Stimulated activated CD8-positive, alpha-beta memory T cell treated with anti-CD3 and anti-CD28 coated beads, Interleukin-4, amount 100 ng/mL, for 1 hour (primary cell): ENCODE results near the gene ATRNL1.

Experiments
- DNase-seq, 2 donors: peaks; one replicate each; pipeline ENCODE4 v3.0.0-alpha.2; 2020; ENCODE audit warnings: low read depth in 2 of 2, low spot score in 1 of 2

Gene ATRNL1

DNA sequence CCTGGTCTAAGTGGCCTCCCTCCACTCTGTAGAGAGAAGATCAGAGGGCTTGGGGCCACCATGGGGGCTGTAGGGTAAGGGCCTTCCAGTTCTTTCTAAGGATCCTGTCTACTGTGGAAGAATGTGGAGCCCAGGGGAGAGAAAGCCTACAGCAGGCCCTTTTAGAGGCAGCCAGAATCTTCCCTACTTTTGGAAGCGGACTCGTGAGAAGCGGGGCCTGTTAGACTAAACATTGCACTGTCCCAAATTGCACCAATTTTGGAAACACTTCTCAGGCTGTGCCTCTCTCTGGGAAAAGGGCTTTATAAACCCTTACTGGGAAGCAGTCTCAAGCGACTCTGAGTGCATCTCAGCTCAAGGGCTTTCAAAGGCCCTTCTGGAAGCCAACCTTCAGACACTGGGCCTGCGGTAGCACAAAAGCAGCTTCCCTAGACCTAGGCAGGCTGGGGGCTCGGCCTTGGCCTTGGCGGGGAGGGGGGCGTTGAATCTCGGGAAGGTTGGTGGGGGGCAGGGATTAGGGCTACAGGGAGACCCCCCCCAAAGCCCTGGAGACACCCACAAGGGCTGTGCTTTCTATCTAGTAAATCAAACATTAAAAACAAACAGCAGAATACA, 881.8 kb downstream of the ATRNL1 start:
- no peak for DNase-seq

DNA sequence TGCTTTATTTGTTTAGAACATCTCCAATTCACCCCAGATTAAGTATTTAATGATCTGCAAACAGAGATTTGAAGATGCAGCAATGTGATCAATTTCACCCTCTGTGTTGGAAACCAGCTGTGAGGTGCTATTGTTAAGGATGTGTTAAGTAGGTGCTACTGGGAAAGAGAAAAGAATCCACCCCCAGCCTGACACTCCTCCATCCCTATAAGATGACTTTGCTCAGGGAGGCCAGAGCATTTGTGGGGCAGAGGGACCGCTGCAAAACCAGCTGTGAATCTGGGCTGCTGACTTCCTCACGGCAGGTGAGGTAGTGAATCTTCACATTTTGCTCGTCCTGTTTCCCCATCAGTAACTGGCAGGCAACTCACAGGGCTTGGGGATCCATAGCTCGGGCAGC, 882.3 kb downstream of the ATRNL1 start:
- no peak for DNase-seq

DNA sequence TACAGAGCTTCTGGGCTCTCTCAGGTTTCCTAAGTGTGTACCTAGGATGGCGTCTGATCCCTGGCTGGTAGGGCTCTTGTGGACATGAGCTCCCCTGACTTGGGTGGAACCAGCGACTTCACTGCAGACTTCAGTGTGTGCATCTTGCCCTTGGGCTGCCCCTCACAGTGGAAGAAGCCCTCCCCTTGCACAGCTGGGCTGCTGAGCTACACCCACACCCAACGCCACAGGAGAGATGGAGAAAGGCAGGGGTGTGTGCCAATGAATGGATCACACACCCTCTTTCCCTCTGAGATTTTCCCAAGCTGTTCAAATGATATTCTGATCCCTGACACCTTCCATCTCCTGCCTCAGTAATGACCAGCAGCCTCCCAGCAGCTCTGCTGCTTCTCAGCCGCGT, 883.2 kb downstream of the ATRNL1 start:
- no peak for DNase-seq

DNA sequence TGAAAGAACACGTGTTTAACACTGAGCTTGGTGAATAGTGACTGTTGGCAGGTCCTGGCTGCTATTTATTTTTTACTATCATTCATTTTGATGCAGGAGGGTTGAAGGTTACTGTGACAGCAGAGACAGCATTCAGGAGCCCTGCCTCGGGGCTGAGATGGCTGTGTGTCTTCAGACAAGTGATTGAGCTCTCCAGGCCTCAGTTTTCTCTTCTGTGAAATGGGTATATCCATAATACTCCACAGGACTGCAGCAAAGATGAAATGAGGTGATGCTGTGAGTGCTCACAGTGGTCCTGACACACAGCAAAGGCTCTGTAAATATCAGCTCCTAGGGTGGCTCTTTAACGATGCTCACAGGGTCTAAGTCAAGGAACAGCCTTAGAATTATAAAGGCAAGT, 884.7 kb downstream of the ATRNL1 start:
- DNase-seq = no peak

DNA sequence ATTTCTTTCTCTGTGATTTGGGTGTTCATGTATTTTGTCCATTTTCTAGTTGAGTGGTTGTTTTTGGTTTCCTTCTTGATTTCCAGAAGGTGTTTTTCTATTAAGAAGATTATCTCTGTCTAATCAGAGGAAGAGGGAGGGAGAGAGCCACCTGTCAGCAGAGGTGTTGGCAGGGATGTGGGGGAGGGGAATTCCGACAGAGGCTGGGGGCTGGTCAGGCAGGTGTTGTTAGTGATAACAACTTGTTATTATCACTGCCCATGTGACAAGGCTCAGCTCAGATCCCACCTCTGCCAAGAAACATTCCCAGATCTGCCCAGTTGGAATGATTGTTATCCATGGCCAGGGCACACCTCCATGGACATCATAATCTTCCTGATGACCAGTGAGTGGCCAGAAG, 886.4 kb downstream of the ATRNL1 start:
- no peak for DNase-seq

DNA sequence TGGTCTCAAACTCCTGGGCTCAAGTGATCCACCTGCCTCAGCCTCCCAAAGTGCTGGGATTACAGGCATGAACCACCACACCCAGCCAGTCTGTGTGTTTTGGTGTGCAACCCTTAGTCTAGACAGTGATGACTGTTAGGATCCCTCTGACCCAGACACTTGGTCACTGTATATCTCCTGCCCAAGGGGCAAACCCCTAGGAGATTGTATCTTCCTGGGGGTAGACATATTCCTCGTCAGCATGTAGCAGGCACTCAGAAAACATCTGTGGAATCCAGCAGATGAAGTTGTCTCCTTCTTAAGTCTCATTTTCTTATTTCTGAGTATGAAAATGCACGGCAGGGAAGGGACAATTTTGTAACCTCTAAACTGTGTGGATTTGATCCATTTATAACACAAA, 887.3 kb downstream of the ATRNL1 start:
- DNase-seq = no peak

DNA sequence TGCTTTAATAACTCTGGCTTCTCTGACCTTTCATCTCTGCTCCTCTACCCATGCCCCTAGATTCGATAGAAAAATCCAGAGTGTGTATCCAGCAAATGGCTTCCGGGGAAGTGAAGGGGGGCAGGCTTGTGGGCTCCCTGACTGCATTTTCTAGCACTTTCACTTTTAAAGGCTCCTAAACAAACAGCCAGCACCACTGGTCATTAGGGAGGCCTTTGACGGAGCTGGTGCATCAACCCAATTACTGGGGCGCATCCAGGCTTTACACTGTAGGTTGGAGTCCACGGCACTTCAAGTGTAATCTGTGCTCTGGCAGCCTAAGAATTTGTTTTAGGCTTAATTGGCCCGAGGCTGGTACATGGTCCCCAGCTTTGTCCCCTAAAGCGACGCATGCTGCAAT, 887.9 kb downstream of the ATRNL1 start:
- no peak for DNase-seq

DNA sequence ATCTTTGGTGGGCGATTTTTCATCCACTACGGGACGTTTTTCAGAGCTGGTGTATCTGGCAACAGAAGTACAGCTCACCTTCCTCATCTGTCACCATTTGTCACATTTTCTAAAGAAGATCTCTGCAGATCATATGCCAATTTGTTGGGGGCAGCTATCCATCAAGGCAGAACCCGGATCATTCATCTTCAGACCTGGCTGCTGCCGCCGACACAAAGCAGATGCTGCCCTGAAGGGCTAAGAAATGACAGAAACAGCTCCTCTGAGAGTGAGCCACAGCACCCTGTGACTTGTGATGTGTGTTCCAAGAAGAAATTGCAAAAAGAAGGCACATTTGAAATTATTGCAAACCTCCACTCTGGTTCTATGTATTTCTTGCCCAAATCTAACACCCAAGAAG, 888.9 kb downstream of the ATRNL1 start:
- DNase-seq = no peak

DNA sequence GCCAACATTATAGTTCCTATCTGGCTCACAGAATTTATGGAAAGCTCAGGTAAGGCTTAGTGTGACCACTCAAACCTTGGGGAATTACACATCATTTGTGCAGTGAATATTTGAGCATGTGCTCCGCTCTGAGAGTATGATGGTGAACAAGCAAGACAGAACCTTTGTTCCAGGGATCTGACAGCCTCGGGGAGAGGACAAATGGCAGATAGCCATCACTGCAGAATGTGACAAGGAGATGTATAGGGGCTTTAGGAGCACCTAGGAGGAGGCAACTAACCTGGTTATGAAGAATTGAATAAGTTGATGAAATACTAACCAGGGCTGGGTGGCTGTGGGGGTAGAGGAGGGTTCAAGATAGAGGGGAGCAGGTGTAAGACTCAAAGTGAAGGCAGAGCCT, 889.4 kb downstream of the ATRNL1 start:
- DNase-seq = no peak

DNA sequence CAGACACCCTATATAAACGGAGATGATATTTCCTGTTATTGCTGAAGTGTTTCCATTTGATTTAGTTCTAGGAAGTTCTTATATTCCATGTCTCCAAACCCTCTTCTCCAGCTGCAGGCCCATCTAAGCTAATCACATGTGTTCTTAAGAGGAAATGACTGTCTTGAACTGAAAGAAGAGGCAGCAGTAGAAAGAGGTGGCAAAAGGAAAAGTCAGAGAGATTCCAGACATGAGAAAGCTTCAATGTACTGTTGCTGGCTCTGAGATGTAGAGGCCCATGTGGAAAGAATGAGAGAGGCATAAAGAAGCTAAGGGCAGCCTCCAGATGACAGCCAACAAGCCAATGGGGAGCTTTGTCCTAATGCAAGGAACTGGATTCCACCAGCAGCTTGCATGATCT, 892.6 kb downstream of the ATRNL1 start:
- no peak for DNase-seq

DNA sequence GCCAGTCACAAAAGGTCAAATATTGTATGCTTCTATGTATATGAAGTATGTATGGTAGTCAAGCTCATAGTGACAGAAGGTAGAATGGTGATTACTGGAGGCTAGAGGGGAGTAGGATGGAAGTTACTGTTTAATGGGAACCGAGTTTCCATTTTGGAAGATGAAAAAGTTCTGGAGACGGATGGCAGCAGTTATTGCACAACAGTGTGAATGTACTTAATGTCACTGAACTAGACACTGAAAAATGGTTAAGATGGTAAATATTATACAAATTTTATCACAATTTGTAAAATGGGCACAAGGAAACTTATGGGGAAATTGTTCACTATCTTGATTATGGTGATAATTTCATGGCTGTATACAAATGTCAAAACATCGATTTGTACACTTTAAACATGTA, 895.2 kb downstream of the ATRNL1 start:
- DNase-seq = no peak

DNA sequence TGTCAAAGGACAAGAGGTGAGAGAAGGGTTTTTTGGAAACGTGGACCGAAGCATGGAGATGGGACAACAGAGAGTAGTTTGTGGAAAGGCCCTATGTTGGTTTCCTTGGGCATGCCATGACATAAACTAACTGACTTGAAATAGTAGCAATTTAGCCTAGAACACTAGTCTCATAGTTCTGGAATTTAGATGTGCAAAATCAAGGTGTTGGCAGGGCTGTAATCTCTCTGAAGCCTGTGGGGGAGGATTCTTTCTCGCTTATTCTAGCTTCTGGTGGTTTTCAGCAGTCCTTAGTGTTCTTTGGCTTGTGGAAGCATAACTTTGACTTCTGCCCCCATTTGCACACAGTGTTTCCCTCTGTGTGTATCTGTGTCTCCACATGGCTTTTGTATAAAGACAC, 896.5 kb downstream of the ATRNL1 start:
- no peak for DNase-seq

DNA sequence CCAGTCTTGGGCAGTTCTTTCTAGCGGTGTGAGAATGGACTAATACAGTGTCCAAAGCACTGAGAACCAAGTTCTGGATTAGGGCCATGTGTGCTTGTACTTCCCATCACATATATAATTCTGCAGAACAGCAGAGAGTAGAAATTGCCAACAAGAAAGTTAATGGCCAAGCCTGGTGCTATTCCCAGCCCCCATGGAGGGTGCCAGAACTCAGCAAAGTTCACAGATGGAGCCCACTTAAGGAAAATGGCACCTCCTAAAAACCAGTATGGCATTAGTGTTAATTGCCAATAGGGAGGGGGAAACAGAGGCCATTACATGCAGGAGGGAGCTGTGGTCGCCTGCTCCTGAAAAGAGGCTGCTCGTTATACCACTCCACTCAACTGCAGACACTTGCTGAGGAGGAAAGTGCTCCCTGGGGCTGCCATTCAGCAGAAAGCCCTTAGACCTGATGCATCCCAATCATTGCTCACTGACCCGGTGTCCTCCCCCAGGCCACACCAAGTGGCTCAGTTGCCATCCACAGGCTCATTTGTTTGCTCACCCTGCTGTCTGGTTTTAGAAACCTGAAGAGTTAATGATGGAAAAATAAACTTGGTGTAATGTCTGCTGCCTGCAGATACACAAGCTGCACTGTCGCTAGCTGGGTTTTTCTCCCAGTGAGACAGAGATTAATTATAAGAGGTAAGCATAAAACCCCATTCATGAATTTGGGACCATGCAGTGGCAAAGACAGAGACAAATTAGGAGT, 899.2 kb downstream of the ATRNL1 start:
- no peak for DNase-seq

DNA sequence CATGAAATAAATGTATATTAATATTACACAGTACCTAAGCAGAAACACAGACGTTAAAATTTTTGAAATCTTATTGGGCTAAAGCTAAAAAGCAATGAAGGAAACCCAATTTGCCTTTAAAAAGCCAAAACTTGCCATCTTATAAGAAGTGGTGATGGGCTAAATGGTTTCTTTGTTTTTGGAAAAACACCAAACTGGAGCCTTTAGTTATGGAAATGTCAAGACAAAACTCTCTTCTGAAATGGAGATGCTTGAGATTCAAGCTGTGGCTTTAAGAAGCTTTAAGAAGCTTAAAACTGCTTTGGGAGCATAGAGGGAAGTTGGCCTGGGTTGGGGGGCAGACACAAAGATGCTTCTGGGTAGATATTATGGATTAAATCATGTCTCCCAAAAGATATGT, 902.9 kb downstream of the ATRNL1 start:
- DNase-seq = no peak

DNA sequence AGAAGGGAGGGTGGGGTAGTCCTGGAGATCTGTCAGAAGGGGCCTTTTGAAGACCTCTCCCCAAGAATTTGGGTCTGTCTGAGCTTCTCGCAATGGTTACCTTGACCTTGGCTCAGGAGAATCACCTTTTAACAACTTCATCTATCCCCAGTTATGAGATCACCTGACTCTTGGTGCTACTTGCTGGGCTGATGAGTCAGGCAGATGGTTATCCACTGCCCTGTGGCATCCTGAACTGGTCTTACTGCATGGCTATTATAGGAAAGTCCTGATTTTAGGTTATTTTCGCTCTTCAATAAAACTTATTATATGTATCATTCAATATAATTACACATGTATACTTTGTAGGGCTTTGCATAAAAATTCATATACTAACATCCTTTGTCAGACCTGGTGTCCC, 905.1 kb downstream of the ATRNL1 start:
- DNase-seq = no peak
